ENCODE measurements around the gene RAB3C.

GRCh38 chr5:58680503-58680902, 97.6 kb downstream of the RAB3C start:
- TF ChIP-seq CTCF (IDR thresholded peaks at IDR 0.05) (no peak), POLR2A (IDR thresholded peaks at IDR 0.05) (no peak)

All from body of pancreas (tissue), 4 donors.